Fibroblast of the aortic adventitia (primary cell): Measurements from ENCODE around the gene DDX1. TPM values are rescaled to one million over a fixed set of nuclear protein-coding genes. Genes with fewer than 3 reads are reported as not detected.

ENCODE experiments used
- DNase-seq: peaks from one replicate; pipeline ENCODE4 v3.0.0-alpha.2; 2010; ENCODE audit warnings: low read depth
- H3K4me3 ChIP-seq: 2 replicates; pipeline ENCODE4 v1.5.1; 2011; ENCODE audit warnings: low read depth, mild to moderate bottlenecking, control low read depth, low read length, moderate library complexity
- CTCF ChIP-seq: IDR thresholded peaks from 2 replicates; pipeline ENCODE4 v1.5.1; 2011; ENCODE audit warnings: mild to moderate bottlenecking, low read length, control low read depth, inconsistent platforms; ENCODE audit not compliant: insufficient read depth
- total RNA-seq: library from RNA; depleted of rRNA; stranded (reverse); fragments of >200 nt; gene quantifications from 2 replicates; pipeline ENCODE4 v1.2.3, GENCODE V29; 2012; ENCODE audit warnings: low replicate concordance

The DDX1 gene
- total RNA-seq, 1 donor: 110 TPM

GRCh38 chr2:15664273-15665066 lies 72.8 kb downstream of the DDX1 start:
- DNase-seq: no peak

GRCh38 chr2:15665067-15665942 lies 73.6 kb downstream of the DDX1 start:
- H3K4me3 ChIP-seq: no peak overlapping the region
- no peak for TF ChIP-seq CTCF
- no peak for DNase-seq

More at GRCh38 chr2:15664273-15665066, 72.8 kb downstream of the DDX1 start:
- no peak overlapping the region for H3K4me3 ChIP-seq
- TF ChIP-seq CTCF: no peak

- DNase-seq: no peak
- no peak for TF ChIP-seq CTCF
- H3K4me3 ChIP-seq: no peak overlapping the region
Observed at GRCh38 chr2:15665943-15666460, 74.3 kb downstream of the DDX1 start.

GRCh38 chr2:15666861-15667808 lies 75.5 kb downstream of the DDX1 start:
- no peak overlapping the region for H3K4me3 ChIP-seq
- no peak for TF ChIP-seq CTCF
- DNase-seq: no peak

GRCh38 chr2:15667809-15668556 lies 76.3 kb downstream of the DDX1 start:
- peak; percentile 13 for DNase-seq
- no peak overlapping the region for H3K4me3 ChIP-seq

More at GRCh38 chr2:15667809-15668556, 76.3 kb downstream of the DDX1 start:
- TF ChIP-seq CTCF: no peak
